ENCODE data around the gene SV2B.

GRCh38 chr15:91184441-91184840 lies 84.4 kb downstream of the SV2B start:
- no peak for TF ChIP-seq CTCF (IDR thresholded peaks at IDR 0.05; ENCODE audit: poor library complexity)
- TF ChIP-seq EZH2 (IDR thresholded peaks at IDR 0.05; ENCODE audit: borderline replicate concordance), result no peak
- no peak for TF ChIP-seq EZH2phosphoT487 (IDR thresholded peaks at IDR 0.05; ENCODE audit: low read depth, severe bottlenecking, unreplicated experiment)
